SK-N-SH (cell line): ENCODE data around the gene STARD8. TPM values are rescaled to one million over a fixed set of nuclear protein-coding genes. Genes with fewer than 3 reads are reported as not detected.

Experiments
- CTCF ChIA-PET: fragments of 300-600, 350-600 bp; formaldehyde crosslinking; extraction: SDS; loops from one replicate; lab custom pipeline; 2021; lab: Yijun Ruan, JAX
- POLR2A ChIA-PET: fragments of 350-600 bp; sonication (Branson Sonifier 250); formaldehyde crosslinking; extraction: SDS; loops from one replicate; lab custom pipeline; 2020; ENCODE audit warnings: antibody characterized with exemption, inconsistent platforms; lab: Yijun Ruan, JAX
- DNase-seq: peaks from one replicate; pipeline ENCODE4 v3.0.0; 2012
- H2AFZ ChIP-seq: fragments of 200-600 bp; sonication (generic); 2 replicates; pipeline ENCODE4 v1.8.1; 2016; ENCODE audit warnings: antibody characterized with exemption, mild to moderate bottlenecking, low read depth
- H3F3A ChIP-seq: fragments of 200-600 bp; sonication (generic); replicated peaks from 2 replicates; pipeline ENCODE3; 2016; ENCODE audit warnings: antibody characterized with exemption, mild to moderate bottlenecking; ENCODE audit not compliant: insufficient read depth
- H3K27ac ChIP-seq, 2 experiments: fragments of 200-500 bp in 1 of 2; fragments of 200-600 bp in 1 of 2; sonication (Bioruptor generic) in 1 of 2; sonication (generic), shearing (Covaris generic) in 1 of 2; 2 replicates each; pipeline versions ENCODE4 v1.5.1 to v1.6.1; 2014 to 2016; ENCODE audit warnings: low read depth in 2 of 2, inconsistent platforms in 1 of 2, low read length in 1 of 2, mild to moderate bottlenecking in 1 of 2, mixed read lengths in 1 of 2
- H3K27me3 ChIP-seq: fragments of 200-600 bp; sonication (generic), shearing (Covaris generic); 2 replicates; pipeline ENCODE4 v1.6.1; 2016; ENCODE audit warnings: mixed run types; ENCODE audit not compliant: insufficient read depth
- H3K36me3 ChIP-seq, 2 experiments: fragments of 200-500 bp in 1 of 2; fragments of 200-600 bp in 1 of 2; sonication (Bioruptor generic) in 1 of 2; sonication (generic) in 1 of 2; replicated peaks in 1 of 2; 2 replicates each; pipeline versions ENCODE3 to v1.5.1; 2014 to 2016; ENCODE audit warnings: low read length in 1 of 2, mild to moderate bottlenecking in 1 of 2; ENCODE audit not compliant: insufficient read depth in 2 of 2, control insufficient read depth in 1 of 2
- H3K4me1 ChIP-seq, 2 experiments: fragments of 200-500 bp in 1 of 2; fragments of 200-600 bp in 1 of 2; sonication (Bioruptor generic) in 1 of 2; sonication (generic), shearing (Covaris generic) in 1 of 2; 2 replicates each; pipeline versions ENCODE4 v1.5.1 to v1.6.1; 2014 to 2016; ENCODE audit warnings: low read depth in 1 of 2, low read length in 1 of 2, mixed run types in 1 of 2; ENCODE audit not compliant: insufficient read depth in 2 of 2, control insufficient read depth in 1 of 2
- H3K4me2 ChIP-seq: fragments of 200-600 bp; sonication (generic), shearing (Covaris generic); 2 replicates; pipeline ENCODE4 v1.6.1; 2017; ENCODE audit warnings: mixed run types
- H3K4me3 ChIP-seq, 2 experiments: fragments of 200-500 bp in 1 of 2; fragments of 200-600 bp in 1 of 2; sonication (Bioruptor generic) in 1 of 2; sonication (generic), shearing (Covaris generic) in 1 of 2; 2 replicates each; pipeline versions ENCODE4 v1.5.1 to v1.8.1; 2014 to 2016; ENCODE audit warnings: low read depth in 2 of 2, inconsistent platforms in 1 of 2, low read length in 1 of 2, mild to moderate bottlenecking in 1 of 2, mixed read lengths in 1 of 2, moderate library complexity in 1 of 2
- H3K79me2 ChIP-seq: fragments of 200-600 bp; sonication (generic); 2 replicates; pipeline ENCODE4 v1.8.1; 2017; ENCODE audit warnings: mild to moderate bottlenecking; ENCODE audit not compliant: insufficient read depth
- H3K9ac ChIP-seq: fragments of 200-600 bp; sonication (generic); 2 replicates; pipeline ENCODE4 v1.6.1; 2017; ENCODE audit warnings: mixed run types
- H3K9me2 ChIP-seq: fragments of 200-600 bp; sonication (generic); 2 replicates; pipeline ENCODE4 v1.6.1; 2017; ENCODE audit warnings: mixed run types
- H3K9me3 ChIP-seq: fragments of 200-600 bp; sonication (generic); 2 replicates; pipeline ENCODE4 v1.6.1; 2017; ENCODE audit warnings: mixed run types, mild to moderate bottlenecking, moderate library complexity
- H4K20me1 ChIP-seq: fragments of 200-600 bp; sonication (generic); 2 replicates; pipeline ENCODE4 v1.6.1; 2017; ENCODE audit warnings: mild to moderate bottlenecking, mixed run types; ENCODE audit not compliant: insufficient read depth
- CHD2 ChIP-seq: fragments of 150-350 bp; IDR thresholded peaks from 2 replicates; pipeline ENCODE4 v1.6.1; 2018; ENCODE audit warnings: low read length; ENCODE audit not compliant: partially characterized antibody
- ELF1 ChIP-seq: IDR thresholded peaks from 2 replicates; pipeline ENCODE4 v1.4.0; 2012
- EP300 ChIP-seq, 2 experiments: IDR thresholded peaks; 2 replicates each; pipeline versions ENCODE4 v1.4.0 to v1.6.1; 2012; ENCODE audit warnings: borderline replicate concordance in 1 of 2, low read depth in 1 of 2, low read length in 1 of 2
- FOSL2 ChIP-seq: IDR thresholded peaks from 2 replicates; pipeline ENCODE4 v1.4.0; 2012; ENCODE audit warnings: low read depth, mild to moderate bottlenecking, moderate library complexity, borderline replicate concordance
- FOXJ3 ChIP-seq: sonication (generic); formaldehyde crosslinking; IDR thresholded peaks from 2 replicates; pipeline ENCODE4 v1.5.1; 2020; ENCODE audit warnings: mild to moderate bottlenecking, missing genetic modification reagents
- GATA2 ChIP-seq: sonication (generic); formaldehyde crosslinking; IDR thresholded peaks from 2 replicates; pipeline ENCODE4 v1.5.0; 2020; ENCODE audit warnings: mild to moderate bottlenecking, missing genetic modification reagents
- JUND ChIP-seq: IDR thresholded peaks from 2 replicates; pipeline ENCODE4 v1.4.0; 2012
- MEF2A ChIP-seq: IDR thresholded peaks from 2 replicates; pipeline ENCODE4 v1.4.0; 2012; ENCODE audit warnings: low read depth, borderline replicate concordance
- MXI1 ChIP-seq: IDR thresholded peaks from 2 replicates; pipeline ENCODE4 v1.6.1; 2012; ENCODE audit warnings: mild to moderate bottlenecking, low read depth, low read length, improper control_type of control experiment
- RCOR1 ChIP-seq: fragments of 150-350 bp; IDR thresholded peaks from 2 replicates; pipeline ENCODE4 v1.6.1; 2017; ENCODE audit warnings: antibody characterized with exemption, low read length
- RFX5 ChIP-seq: IDR thresholded peaks from 2 replicates; pipeline ENCODE4 v1.6.1; 2012; ENCODE audit warnings: mild to moderate bottlenecking, improper control_type of control experiment, low read length
- SIN3A ChIP-seq: IDR thresholded peaks from 2 replicates; pipeline ENCODE4 v1.6.1; 2012; ENCODE audit warnings: low read depth, mild to moderate bottlenecking, low read length, moderate library complexity, borderline replicate concordance
- TAF1 ChIP-seq: IDR thresholded peaks from 2 replicates; pipeline ENCODE4 v1.6.1; 2012; ENCODE audit warnings: low read depth, mild to moderate bottlenecking, low read length, moderate library complexity, borderline replicate concordance
- TCF12 ChIP-seq: IDR thresholded peaks from 2 replicates; pipeline ENCODE4 v1.4.0; 2012
- TEAD4 ChIP-seq: IDR thresholded peaks from 2 replicates; pipeline ENCODE4 v1.4.0; 2012; ENCODE audit warnings: mild to moderate bottlenecking, borderline replicate concordance; ENCODE audit not compliant: insufficient read depth
- YY1 ChIP-seq: IDR thresholded peaks from 2 replicates; pipeline ENCODE4 v1.4.0; 2012; ENCODE audit warnings: low read depth, mild to moderate bottlenecking
- WGBS: methylation state at CpG from one replicate; pipeline ENCODE4 v1.1.6; 2017; ENCODE audit warnings: low lambda C conversion rate; 5-methylcytosine and 5-hydroxymethylcytosine counted together
- polyA plus RNA-seq, 3 experiments: library from polyadenylated mRNA; depleted of rRNA; stranded (reverse); fragments of >200 nt; gene quantifications; 2 replicates each; pipeline ENCODE4 v1.2.3, GENCODE V29; 2012
- TF ChIP-seq, protein P1 (sequence below): fragments of 200-600 bp; sonication (generic); IDR thresholded peaks from 2 replicates; pipeline ENCODE4 v1.6.1; 2017; ENCODE audit warnings: antibody characterized with exemption, mild to moderate bottlenecking, moderate library complexity
- TF ChIP-seq, protein P2 (sequence below): fragments of 150-350 bp; IDR thresholded peaks from 2 replicates; pipeline ENCODE4 v1.6.1; 2017; ENCODE audit warnings: antibody characterized with exemption, low read length, low read depth, borderline replicate concordance
- TF ChIP-seq, protein P3 (sequence below): IDR thresholded peaks from 2 replicates; pipeline ENCODE4 v1.4.0; 2012; ENCODE audit warnings: low read depth
- TF ChIP-seq, protein P4 (sequence below): IDR thresholded peaks from 2 replicates; pipeline ENCODE4; 2012

The STARD8 gene
- polyA plus RNA-seq, 1 of the 3 experiments (the other 2 are of a cell fraction), result 2.6 TPM

DNA sequence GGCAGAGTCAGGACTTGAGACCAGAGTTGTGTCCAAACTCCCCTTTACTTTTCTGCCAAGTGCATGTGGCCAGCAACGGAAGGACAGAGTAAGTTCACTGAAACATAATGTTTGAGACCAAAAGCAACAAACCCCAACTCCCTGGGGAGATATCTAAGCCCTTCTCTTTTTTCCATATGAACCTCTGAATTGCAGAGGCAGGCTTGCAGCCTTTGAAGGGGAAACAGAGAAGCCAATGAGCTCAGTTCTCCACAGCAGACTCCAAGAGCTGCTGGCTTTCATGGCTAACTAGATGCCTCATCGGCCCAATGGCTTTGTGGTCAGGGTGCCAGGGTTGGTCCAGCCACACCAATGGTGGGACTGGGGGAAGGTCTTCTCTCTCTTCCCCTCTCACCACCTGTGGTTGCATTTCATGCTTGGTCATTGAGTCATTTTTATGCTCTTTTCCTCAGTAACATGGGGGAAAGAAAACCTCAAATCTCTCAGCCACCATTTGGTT, 34.0 kb downstream of the STARD8 start:
- Histone ChIP-seq H3K4me1 (no peaks in the 10 kb centered on the region; a peak in 1 of 4 replicates), H3K27me3 (no peaks in the 10 kb centered on the region; the same call in 1 of the 2 replicates), H3F3A (no peaks in the 10 kb centered on the region), H3K27ac (no peak overlapping the region)
- no peak for TF ChIP-seq GATA2
- TF ChIP-seq, protein P1, sequence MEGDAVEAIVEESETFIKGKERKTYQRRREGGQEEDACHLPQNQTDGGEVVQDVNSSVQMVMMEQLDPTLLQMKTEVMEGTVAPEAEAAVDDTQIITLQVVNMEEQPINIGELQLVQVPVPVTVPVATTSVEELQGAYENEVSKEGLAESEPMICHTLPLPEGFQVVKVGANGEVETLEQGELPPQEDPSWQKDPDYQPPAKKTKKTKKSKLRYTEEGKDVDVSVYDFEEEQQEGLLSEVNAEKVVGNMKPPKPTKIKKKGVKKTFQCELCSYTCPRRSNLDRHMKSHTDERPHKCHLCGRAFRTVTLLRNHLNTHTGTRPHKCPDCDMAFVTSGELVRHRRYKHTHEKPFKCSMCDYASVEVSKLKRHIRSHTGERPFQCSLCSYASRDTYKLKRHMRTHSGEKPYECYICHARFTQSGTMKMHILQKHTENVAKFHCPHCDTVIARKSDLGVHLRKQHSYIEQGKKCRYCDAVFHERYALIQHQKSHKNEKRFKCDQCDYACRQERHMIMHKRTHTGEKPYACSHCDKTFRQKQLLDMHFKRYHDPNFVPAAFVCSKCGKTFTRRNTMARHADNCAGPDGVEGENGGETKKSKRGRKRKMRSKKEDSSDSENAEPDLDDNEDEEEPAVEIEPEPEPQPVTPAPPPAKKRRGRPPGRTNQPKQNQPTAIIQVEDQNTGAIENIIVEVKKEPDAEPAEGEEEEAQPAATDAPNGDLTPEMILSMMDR, result no peak
- TF ChIP-seq, protein P2, sequence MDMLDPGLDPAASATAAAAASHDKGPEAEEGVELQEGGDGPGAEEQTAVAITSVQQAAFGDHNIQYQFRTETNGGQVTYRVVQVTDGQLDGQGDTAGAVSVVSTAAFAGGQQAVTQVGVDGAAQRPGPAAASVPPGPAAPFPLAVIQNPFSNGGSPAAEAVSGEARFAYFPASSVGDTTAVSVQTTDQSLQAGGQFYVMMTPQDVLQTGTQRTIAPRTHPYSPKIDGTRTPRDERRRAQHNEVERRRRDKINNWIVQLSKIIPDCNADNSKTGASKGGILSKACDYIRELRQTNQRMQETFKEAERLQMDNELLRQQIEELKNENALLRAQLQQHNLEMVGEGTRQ, result no peak
- no peak for TF ChIP-seq MXI1
- no peak for TF ChIP-seq CHD2
- no peak for TF ChIP-seq TEAD4
- TF ChIP-seq RFX5, result no peak
- TF ChIP-seq, protein P3, sequence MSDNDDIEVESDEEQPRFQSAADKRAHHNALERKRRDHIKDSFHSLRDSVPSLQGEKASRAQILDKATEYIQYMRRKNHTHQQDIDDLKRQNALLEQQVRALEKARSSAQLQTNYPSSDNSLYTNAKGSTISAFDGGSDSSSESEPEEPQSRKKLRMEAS, result no peak
- TF ChIP-seq, all 33 proteins: peak for 0
- Histone ChIP-seq H3K9ac (no peak overlapping the region), H4K20me1 (no peaks in the 10 kb centered on the region), H3K4me3 (no peak overlapping the region), H3K36me3 (no peaks in the 10 kb centered on the region), H3K79me2 (no peaks in the 10 kb centered on the region), H3K4me2 (no peak overlapping the region), H3K9me3 (no peaks in the 10 kb centered on the region), H3K9me2 (no peaks in the 10 kb centered on the region), H2AFZ (no peak overlapping the region)
- WGBS, result 59% methylated on average over 2 of the region's 2 CpGs
- no peak for DNase-seq
- ChIA-PET CTCF (no interaction called here), POLR2A (no interaction called here)

DNA sequence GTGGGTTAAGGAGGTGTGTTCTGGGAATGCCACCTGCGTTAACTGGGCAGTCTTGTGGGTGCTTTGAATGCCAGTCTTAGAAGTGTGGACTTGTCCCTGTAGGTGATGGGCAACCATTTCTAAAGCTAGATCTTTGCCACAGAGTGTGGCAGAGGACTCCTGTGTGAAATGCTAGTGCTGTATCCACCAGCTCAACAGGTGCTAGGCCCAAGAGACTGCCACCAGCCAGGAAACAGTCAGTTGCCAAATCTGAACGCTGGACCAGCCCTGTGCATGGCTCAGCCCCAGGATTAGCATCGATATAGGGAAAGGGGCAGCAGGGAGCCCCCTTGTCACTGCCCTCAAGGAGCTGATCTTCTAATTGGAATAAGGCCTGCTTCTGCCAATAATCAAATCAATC, 35.3 kb downstream of the STARD8 start:
- no peaks in the 10 kb centered on the region; a peak in 1 of 4 replicates for H3K4me1 ChIP-seq
- no peak for DNase-seq
- no peaks in the 10 kb centered on the region; the same call in 1 of the 2 replicates for H3K27me3 ChIP-seq
- H3K4me3 ChIP-seq, result no peak overlapping the region
- H3K9ac ChIP-seq, result no peak overlapping the region
- no peak for TF ChIP-seq RCOR1
- TF ChIP-seq TEAD4, result no peak
- no peak for TF ChIP-seq FOXJ3 (CRISPR knock-in tag)
- TF ChIP-seq ELF1, result no peak
- no peak for TF ChIP-seq SIN3A
- TF ChIP-seq CHD2, result no peak
- TF ChIP-seq, protein P4, sequence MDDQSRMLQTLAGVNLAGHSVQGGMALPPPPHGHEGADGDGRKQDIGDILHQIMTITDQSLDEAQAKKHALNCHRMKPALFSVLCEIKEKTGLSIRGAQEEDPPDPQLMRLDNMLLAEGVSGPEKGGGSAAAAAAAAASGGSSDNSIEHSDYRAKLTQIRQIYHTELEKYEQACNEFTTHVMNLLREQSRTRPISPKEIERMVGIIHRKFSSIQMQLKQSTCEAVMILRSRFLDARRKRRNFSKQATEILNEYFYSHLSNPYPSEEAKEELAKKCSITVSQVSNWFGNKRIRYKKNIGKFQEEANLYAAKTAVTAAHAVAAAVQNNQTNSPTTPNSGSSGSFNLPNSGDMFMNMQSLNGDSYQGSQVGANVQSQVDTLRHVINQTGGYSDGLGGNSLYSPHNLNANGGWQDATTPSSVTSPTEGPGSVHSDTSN, result no peak
- TF ChIP-seq TCF12, result no peak
- no peak for TF ChIP-seq YY1
- TF ChIP-seq EP300 (IDR thresholded peaks at IDR 0.05; ENCODE audit: borderline replicate concordance in 1 of 2, low read depth in 1 of 2, low read length in 1 of 2), result no peak
- TF ChIP-seq FOSL2, result no peak
- TF ChIP-seq RFX5, result no peak
- no peak for TF ChIP-seq MEF2A
- TF ChIP-seq, protein P2, result no peak
- TF ChIP-seq, protein P3, result no peak
- TF ChIP-seq JUND, result no peak
- TF ChIP-seq, protein P1, result no peak
- no peak for TF ChIP-seq TAF1
- H3K4me2 ChIP-seq, result no peak overlapping the region
- no peak overlapping the region for H3K27ac ChIP-seq
- H2AFZ ChIP-seq, result no peak overlapping the region
- no peaks in the 10 kb centered on the region for H4K20me1 ChIP-seq
- no peaks in the 10 kb centered on the region for H3K9me3 ChIP-seq
- no peaks in the 10 kb centered on the region for H3F3A ChIP-seq
- WGBS, result 87% methylated on average over 3 of the region's 3 CpGs
- H3K9me2 ChIP-seq, result no peaks in the 10 kb centered on the region
- ChIA-PET CTCF (no interaction called here), POLR2A (no interaction called here)
- H3K36me3 ChIP-seq, result no peaks in the 10 kb centered on the region
- H3K79me2 ChIP-seq, result no peaks in the 10 kb centered on the region
